GM18508 (cell line): ENCODE data around the gene PPL.
"Not testable (repeated sequence)": the region's sequence is repeated elsewhere in the genome, so short reads cannot be mapped to it uniquely, and the experiment has no call there.

ENCODE experiments used
- ATAC-seq: cut with Tn5 transposase; IDR thresholded peaks from one replicate; pipeline ENCODE4 v1.9.1; 2021; ENCODE audit warnings: moderate number of reproducible peaks; ENCODE audit not compliant: insufficient read depth, unreplicated experiment

Gene PPL

DNA sequence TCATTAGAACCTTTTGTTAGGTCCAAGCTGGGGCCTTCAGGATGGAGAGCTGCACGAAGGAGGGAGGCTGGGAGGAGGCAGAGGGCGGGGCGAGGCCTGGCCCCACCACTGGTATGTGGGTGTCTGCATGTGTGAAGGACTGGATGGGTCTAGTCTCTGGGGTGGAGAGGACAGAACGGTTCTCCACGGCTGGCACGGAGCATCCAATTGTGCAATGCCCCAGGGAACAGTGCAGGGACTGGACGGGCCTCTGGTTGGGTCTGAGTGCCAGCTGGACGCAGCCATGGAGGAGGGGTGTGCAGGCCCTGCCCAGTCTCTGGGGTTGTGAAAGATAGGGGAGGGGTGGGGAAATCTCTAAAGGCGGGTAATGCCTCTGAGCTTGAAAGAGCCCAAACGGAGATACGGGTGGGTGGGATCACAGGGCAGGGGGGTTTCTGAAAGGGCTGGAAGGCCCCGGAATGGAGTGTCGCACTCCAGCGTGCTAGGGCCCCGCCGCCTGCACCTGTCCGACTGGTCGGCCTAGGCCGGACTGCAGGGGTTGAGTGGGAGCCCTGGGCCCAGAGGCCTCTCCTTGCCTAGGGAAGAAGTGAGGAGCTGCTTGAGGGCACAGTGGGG lies 1.6 kb downstream of the PPL start:
- ATAC-seq = no peak

DNA sequence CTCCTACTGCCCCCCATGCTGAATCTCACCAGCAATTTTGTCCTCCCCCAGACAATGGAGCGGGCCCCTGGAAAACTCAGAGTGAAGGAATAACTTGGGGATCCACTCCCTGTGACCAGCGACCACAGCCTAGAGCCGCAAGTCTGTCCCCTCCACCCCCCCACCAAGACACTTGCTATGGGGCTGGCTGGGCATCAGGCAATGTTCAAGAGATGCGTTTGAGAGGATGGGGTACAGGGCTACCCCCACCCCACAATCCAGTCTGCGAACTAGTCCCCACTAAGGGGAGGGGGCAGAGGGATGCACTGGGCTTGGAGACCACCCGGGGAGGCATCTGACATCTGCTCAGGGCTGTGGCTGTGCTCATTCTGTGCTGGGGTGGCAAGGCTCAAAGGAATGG lies 2.4 kb downstream of the PPL start:
- ATAC-seq = no peak

GRCh38 chr16:4933871-4934395 lies 3.0 kb downstream of the PPL start:
- ATAC-seq = no peak

DNA sequence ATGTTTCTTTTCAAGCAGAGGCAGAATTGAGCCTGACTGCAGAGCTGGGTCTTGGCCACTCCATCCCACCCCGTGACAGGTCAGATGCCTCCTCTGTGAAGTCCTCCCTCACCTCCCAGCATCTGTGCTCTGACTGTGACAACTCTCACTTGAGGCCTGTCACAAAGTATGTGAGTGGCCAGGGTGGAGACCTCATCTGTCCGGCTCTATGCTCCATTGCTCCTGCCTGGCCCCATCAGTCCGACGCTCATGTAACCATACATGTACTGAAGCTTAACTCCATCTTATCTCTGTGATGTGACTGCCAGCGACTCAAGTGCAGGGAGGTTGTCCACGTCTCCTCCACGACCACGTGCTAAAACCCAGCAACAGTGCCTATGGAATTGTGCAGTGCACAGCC lies 3.5 kb downstream of the PPL start:
- no peak for ATAC-seq

GRCh38 chr16:4931381-4931780 lies 5.6 kb downstream of the PPL start:
- ATAC-seq = no peak

- ATAC-seq = not testable (repeated sequence)
These were observed 7.3 kb downstream of the PPL start for GRCh38 chr16:4929619-4930018.

DNA sequence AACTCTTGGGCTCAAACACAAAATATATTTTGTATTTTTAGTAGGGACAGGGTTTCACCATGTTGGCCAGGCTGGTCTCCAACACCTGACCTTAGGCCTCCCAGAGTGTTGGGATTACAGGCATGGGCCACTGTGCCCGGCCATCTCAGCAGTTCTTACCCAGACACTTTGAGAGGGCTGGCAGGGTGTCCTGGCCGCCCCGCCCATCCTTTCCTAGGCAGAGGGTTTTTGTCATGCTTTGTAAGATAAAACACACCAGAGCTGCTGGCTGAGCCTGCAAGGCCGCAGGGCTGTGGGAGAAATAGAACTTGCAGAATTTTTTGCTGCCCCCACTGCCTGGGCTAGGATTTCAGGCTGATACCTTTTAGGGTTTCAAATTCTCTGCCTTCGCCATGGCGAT lies 8.7 kb downstream of the PPL start:
- no peak for ATAC-seq

GRCh38 chr16:4927661-4928060 lies 9.3 kb downstream of the PPL start:
- ATAC-seq = no peak

DNA sequence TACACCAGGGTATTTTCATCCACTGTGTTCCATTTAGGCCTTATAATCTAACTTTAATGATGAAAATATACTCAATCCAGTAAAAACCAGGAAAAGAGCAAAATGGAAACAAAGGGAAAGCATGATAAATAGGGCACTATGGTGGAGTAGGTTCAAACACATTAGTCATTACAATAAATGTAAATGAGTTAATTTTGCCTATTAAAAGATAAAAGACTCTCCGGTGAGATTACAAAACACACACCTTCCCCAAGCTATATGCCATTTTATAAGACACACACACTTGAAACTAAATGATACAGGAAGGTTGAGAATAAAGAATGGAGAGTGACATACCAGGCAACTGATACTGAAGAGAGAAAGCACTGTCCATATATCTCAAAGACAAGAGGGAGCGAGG lies 10.0 kb downstream of the PPL start:
- ATAC-seq = no peak

- no peak for ATAC-seq
These were observed 11.2 kb downstream of the PPL start for GRCh38 chr16:4925791-4926190.

DNA sequence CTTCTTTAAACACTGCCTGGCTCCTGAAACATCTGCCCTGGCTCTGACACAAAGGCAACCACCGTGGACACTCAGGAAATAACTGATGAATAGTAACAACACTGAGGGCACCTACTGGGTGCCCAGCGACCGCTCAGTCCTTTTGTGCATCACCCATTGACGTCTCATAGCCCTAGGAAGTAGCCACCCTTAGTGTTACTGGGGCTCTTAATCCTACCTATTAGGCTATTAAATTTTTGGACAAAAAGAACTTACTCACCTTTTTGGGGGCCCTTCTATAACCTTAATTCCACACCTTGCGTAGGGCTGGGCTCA lies 11.7 kb downstream of the PPL start:
- ATAC-seq = no peak

DNA sequence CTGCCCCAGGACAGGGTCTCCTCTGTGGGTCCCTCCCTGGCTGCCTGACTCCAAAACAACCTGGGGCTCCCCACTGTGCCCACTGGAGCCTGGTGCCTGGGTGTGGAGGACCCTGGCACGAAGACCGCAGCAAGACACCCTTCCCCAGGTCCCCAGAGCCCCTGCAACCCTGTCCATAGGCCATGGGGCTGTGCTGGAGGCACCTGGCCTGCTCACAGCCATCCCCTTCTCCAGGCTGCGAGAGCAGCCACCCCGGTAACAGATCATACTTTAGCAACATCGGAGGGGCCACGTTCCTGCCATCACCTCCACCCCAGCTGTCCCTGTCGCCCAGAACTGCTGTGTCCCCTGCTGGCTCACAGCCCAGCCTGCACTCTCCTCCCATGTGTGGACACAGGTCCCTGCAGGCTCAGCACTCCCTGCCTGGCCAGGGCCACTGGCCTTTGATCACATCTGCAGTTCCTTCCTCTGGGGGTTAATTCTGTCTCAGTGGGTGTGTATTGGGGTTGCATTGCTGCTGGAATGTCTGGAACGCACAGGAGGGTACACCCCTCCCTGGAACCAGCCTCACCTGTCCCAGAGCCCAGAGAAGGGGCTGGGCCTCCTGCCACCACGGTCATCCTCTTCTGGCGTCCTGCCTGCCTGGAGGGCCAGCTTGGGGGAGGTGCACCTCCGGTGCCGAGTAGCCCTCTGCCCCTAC lies 12.2 kb downstream of the PPL start:
- ATAC-seq = no peak

DNA sequence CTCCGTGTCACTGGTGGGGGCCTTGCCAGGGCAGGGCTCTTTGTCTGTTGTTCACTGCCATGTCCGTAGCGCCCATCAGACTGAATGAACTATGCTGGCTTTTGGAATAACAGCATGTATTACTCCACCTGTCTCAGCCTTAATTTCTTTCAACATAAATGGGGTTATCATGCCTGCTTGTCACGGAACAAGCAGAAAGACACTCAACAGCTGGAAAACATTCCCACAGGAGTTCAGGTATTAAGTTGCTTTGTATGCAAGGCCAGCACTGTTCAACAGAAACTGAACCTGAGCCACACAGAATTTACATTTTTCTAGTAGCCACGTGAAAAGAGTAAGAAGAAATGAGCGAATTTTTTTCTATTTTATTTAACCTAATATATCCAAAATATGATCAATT lies 13.1 kb downstream of the PPL start:
- no peak for ATAC-seq

- ATAC-seq = no peak
These were observed 14.1 kb downstream of the PPL start for GRCh38 chr16:4922721-4923342.

DNA sequence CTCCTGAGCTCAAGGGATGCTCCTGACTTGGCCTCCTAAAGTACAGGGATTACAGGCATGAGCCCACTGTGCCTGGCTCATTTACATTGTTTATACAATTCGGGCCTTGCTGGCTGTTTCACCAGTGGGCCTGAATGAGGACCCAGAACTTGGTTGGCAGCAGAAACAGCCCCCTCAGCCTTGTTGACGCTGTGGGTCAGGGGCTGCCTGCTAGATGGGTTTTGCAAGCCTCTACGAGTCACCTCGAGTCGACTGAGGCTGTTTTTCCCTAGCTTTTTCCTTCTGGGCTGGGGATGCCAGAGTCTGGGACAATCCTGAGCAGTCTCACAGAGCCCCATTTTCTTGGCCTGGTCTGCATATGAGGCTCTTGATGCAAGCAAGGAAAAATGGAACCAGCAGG lies 16.1 kb downstream of the PPL start:
- ATAC-seq = no peak

- no peak for ATAC-seq
These were observed 18.1 kb downstream of the PPL start for GRCh38 chr16:4918781-4919251.

DNA sequence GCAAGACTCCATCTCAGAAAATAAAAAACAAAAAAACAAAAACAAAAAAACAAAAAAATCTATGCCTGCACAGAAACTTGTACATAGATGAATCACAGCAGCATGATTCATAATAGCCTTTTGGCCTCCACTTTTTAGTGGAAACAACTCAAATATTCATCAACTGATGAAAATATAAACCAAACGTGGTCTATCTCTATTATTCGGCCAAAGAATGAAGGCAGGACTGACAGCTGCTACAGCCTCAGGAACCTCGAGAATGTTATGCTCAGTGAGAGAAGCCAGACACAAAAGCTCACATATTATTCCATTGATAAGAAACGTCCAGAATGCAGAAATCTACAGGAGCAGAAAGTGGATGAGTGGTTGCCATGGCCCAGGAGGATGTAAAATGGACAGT lies 19.8 kb downstream of the PPL start:
- ATAC-seq = no peak

DNA sequence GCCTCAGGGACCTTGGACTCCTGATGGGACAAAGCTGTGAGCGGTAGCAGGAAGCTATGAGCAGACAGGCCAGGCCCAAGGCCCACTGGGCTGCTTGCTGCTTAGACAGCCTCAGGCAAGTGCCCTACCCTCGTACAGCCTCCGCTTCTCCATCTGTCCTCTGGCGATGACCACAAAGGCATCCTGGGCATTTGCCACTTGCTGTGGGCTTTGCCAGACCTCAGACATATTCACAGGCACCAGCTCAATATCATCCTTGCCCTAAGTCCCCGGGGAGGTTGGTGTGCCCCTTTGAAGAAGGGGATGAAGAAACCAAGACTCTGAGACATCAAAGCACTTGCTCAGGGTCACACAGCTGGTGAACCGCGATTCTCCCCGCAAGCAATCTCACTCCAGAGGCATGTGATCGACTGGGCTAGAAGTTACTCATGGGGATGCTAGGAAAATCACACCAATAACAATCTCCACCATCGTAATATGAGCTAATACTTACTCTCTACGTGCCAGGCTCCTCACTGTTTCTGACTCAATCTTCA lies 21.7 kb downstream of the PPL start:
- ATAC-seq = no peak

GRCh38 chr16:4914528-4915225 lies 22.3 kb downstream of the PPL start:
- no peak for ATAC-seq

DNA sequence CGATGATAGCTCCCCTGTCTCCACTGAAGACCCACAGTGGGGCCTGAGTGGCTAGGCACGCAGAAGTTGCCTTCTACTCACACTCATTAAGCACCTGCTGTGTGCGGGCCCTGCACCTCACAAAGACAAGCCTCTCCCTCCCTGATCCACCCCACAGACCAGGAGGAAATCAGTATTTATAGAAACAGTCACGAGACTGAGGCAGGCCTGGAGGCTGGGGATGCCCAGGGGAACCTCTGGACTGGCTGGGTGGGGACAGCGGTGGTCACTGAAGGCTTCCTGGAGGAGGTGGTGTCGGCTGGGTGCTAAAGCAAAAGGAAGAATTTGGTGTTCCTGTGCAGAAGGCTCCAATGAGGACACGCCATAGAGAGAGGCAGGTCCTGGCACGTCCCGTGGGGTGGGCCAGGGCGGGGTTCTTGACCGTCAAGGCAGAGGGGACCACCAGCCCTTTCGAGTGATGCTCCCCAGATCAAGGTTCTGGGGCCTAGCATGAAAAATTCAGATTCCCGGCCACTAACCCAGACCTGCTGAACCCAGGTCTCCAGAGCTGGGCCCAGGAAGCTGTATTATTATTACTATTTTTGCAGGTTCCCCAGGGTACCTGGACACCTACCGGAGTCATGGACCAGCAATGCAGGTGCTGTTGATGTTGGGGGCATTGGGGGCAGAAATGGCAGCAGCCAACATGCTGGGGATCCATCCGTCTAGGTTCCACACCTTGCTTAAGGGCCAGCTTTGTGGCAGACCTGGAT lies 23.0 kb downstream of the PPL start:
- ATAC-seq = no peak
